IPS DF 4.7 (cell line): ENCODE results near the gene ALDH1A2.
"Not testable (repeated sequence)": the region's sequence is repeated elsewhere in the genome, so short reads cannot be mapped to it uniquely, and the experiment has no call there.

Experiments
- DNase-seq: peaks from one replicate; pipeline ENCODE4 v3.0.0-alpha.2; 2013; ENCODE audit warnings: low spot score; ENCODE audit errors: extremely low read depth

Gene ALDH1A2

GRCh38 chr15:58043192-58043903 is 22.2 kb downstream of the ALDH1A2 start:
- no peak for DNase-seq

GRCh38 chr15:58042006-58042405 is 23.5 kb downstream of the ALDH1A2 start:
- DNase-seq = no peak

DNA sequence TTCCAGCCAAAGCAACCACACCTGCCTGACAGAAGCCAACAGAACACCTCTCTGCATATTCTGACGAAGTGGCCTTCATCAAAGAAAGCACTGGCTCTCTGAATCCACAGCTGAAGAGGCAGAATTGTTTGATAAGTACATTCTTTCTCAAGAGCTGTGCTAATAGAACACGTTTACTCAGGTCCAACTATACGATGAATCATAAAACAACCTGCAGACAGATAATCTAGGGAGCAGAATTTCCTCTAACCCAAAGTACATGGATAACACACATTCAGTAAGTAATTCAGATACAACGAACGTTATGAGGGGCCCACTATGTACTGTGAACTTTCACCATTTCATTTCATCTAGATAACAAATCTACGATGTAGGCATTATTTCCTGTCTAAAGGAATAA is 25.4 kb downstream of the ALDH1A2 start:
- no peak for DNase-seq

DNA sequence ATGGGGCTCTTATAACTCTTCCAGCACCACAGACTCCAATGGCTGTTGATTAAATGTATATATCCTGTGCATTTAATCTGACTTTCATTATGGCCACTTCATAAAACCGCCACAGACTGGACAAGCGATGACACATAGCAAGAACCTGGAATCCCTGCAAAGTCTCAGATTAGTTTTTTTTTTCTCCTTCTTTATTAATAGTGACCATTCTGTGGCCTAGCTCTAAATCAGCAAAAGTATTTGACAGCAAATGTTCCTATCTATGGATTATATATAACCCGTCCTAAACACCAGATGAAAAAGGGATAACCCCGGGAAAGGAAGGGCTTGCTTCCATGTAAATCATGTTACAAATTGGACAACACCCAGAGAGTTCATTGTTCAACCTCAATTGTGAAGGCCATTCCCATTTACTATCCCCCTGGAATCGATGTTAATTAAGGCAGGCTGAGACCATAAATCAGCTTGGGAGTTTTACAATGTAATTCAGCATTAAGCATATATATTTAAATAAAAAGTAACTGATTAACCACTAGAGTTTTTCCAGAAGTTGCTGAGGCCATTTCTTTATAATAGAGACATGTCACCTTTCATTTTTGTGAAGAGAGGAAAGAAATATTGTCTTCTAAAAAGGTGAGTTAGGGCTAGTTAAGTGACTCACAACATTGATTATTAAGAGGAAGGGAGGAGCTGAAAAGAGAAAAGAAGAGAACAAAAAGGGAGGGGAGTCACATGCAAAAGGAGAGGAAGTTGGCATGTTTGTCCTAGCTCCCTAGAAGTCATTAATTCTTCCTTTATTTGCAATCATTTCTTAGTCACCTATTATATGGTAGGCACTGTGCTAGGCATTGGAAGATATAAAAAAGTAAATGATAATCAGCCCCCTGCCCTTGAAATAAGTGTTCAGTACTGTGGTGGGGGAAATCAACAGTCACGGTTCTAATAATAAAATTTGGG is 26.2 kb downstream of the ALDH1A2 start:
- DNase-seq = no peak

DNA sequence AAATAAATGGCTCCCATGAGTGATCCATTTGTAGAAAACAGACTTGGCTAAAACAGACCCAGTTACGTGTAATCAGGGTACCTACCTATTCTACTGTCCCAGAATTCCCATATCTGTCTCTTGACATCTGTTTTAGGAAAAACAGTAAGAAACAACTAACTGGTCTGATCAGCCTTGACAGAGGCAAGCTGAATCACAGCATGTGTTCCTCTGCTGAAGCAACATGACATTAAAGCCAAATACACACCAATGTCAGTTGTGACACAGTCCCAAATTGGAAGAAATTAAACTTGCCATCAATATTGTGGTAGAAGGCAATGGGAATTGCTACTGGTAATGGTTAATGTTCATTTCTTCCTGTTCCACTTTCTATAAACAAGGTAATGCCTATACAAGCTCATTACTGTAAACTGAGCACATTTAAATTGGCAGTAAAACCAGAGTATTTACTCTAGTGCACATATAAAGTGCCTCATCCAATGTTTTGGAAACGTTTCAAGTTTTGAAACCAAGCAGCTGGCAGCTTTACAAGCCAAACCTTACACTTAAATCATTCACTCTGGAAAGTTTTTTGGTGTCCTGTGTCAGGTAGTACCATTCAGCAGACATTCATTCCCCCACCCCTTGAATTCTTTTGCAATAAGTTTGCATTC is 27.0 kb downstream of the ALDH1A2 start:
- DNase-seq = no peak

DNA sequence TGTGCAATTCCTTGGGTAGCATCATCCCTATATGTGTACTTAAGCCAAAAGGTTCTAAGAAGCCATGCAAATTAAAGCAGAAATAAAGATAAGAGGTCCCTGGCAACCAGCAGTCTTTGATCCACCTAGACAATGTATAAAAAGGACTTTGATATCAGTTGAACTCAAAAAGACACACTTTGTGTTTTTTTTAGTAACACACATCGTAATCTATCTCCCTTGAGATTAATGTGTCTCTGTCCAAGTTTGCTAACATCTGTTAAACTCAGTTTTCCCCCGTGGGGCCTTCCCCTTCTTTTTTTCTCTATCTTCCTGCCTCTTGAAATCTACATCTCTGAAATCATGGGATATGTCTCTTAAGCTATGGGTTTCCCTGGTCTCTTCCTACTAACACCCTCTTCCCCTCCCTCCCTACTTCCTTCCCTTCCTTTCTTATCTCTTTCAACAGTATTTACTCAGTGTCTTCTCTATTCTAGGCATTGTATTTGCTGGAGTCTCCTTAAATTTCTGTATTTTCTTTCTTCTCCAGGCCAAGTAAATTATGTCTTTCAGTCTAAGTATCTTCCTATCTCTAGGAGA is 27.7 kb downstream of the ALDH1A2 start:
- no peak for DNase-seq

DNA sequence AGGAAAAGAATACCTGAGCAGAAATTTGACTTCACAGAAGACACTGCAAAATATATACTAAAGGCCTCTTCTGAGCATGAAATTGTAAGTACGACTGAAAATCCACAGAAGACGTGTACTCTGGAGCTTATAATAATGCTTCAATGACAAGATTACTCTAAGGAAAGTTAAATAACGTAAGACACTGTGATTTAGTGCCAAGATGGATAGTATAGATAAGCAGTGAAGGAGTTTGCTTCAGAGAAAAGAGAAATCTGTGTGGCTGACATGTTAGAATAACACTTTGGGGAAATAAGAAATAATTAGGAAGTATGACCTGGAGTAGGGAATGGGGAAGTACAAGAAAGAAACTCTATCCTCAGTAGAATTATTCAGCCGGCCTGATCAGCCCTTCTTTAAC is 28.9 kb downstream of the ALDH1A2 start:
- DNase-seq = no peak

DNA sequence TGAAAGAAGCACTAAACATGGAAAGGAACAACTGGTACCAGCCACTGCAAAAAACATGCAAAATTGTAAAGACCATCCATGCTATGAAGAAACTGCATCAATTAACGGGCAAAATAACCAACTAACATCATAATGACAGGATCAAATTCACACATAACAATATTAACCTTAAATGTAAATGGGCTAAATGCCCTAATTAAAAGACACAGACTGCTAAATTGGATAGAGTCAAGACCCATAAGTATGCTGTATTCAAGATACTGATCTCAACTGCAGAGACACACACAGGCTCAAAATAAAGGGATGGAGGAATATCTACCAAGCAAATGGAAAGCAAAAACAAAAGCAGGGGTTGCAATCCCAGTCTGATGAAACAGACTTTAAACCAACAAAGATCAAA is 37.1 kb downstream of the ALDH1A2 start:
- DNase-seq = not testable (repeated sequence)

DNA sequence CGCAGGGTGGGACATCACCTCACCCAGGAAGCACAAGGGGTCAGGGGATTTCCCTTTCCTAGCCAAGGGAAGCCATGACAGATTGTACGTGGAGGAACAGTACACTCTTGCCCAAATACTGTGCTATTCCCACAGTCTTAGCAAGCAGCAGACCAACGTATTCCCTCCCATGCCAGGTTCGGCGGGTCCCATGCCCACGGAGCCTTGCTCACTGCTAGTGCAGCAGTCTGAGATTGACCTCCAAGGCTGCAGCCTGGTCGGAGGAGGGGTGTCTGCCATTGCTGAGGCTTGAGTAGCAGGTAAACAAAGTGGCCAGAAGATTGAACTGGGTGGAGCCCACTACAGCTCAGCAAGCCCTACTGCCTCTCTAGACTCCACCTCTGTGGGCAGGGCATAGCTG is 39.0 kb downstream of the ALDH1A2 start:
- DNase-seq = no peak

DNA sequence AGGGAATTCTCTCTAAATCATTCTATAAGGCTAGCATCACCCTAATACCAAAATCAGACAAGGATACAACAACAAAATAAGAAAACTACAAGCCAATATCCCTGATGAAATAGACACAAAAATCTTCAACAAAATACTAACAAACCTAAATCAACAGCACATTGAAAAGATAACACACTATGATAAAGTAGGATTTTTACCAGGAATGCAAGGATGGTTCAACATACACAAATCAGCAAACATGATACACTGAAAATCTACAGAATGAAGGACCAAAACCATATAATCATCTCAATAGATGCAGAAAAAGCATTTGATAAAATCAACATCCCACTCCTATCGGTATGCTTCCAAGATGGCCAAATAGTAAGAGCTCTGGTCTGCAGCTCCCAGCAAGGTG is 39.5 kb downstream of the ALDH1A2 start:
- DNase-seq = no peak

GRCh38 chr15:58021332-58022230 is 43.9 kb downstream of the ALDH1A2 start:
- DNase-seq = no peak

DNA sequence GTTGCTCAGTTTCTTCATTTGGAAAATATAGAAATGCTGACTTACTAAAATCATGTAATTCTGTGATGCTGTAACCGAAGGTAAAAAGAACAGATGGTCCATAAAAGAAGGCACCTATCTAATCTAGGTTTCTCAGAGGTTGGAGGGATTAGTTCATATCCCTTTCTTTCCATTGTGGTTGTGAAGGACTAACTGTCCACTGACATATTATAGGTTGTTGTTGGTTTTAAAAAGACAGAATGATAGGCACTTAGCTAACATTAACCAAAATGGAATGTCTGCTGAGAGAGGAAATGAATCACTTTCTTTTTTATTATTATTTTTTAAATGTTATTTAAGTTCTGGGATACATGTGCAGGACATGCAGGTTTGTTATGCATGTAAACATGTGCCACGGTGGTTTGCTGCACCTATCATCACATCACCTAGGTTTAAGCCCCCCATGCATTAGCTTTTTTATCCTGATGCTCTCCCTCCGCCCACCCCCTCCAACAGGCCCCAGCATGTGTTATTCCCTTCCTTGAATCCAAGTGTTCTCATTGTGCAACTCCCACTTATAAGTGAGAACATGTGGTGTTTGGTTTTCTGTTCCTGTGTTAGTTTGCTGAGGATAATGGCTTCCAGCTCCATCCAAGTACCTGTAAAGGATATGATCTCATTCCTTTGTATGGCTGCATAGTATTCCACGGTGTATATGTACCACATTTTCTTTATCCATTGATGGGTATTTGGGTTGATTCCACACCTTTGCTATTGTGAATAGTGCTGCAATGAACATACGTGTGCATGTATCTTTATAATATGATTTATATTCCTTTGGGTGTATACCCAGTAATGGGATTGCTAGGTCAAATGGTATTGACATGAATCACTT is 45.8 kb downstream of the ALDH1A2 start:
- DNase-seq = no peak

DNA sequence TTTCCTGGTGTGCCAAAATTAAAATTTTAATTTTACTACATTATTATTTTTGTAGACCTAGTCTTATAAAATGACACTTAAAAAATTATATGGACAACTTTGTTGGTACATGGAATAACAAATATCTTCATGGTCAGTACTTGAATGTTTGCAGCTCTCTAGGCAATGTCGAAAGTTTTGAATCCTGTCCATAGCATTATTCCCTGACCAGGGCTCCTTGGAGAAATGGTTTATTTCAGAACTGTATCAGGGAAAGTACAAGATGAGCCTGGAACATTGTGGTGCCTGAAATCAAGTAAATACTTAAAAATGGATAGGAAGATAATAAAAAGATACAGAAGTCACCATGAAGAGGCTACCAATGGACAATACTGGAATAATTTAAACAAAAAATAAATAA is 47.6 kb downstream of the ALDH1A2 start:
- DNase-seq = no peak

- no peak for DNase-seq
Measured at GRCh38 chr15:58016581-58017175, 48.8 kb downstream of the ALDH1A2 start.

DNA sequence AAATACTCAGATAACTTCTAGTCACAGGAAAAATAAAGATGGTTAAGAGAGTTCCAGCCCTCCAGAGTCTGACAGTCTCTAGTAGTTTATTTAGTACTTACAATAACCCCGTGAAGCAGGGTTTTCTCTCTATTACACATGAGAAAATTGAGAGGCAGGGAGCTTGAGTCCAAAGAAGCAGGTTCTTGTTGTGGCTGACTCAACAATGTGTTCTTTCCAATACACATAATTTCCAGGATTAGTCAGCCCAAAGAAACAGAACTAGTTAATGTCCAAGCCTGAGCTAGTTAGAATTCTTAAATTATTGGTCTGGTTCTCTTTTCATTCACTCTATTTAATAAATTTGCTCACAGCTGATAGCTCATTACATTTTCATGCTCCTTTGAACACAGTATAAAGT is 49.9 kb downstream of the ALDH1A2 start:
- DNase-seq = no peak

DNA sequence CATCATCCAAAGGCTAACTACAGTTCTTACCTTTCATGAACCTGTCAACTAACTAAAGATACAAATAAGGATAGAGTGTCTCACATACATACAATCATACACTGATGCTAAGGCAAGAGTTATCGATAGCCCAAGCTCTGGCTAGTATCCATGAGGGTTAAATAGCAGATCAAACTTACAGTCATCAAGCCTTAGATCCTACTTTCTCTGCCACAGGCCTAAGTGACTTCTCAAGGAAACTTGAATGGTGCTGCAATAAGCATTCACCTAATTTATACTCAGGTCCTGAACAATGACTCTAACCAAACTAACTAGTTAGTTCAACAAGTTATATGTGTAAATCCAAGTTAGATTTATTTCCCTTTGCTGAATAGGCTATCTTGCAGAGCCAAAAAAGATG is 51.0 kb downstream of the ALDH1A2 start:
- no peak for DNase-seq

DNA sequence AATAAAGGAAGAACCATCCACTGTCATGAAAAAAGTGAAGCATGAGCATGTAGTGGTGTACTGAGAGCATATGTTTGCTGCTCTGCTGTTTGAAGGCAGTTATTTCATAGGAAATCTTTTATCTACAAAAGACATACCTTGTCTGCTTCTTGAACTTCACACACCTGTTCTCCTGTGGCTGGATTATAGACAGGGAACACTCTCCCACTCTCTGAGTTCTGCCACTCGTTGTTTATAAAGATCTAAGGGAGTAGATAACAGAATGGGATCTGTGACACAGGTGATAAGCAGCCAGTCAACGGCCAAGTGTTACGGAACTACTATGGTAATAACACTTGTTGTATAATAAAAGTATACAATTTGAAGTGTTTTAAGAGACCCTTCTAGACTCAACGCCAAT is 51.5 kb downstream of the ALDH1A2 start:
- DNase-seq = no peak

DNA sequence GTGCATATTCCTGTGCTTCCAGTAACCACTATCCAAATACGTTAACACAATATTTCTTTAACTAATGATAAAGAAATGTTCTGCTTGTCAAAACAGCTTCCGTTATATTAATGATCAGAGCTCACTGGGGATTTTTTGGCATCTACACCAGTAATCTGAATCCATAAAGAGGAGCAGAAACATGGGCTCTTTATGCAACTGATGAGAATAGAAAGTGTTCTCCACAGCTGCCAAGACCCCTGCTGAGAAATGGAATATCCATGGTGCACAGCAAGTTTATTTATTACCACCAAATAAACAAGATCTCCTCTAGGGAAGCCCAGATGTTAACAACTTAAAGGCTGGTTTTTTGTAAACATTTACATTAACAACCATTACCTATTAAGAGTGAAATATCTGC is 54.5 kb downstream of the ALDH1A2 start:
- DNase-seq = no peak

DNA sequence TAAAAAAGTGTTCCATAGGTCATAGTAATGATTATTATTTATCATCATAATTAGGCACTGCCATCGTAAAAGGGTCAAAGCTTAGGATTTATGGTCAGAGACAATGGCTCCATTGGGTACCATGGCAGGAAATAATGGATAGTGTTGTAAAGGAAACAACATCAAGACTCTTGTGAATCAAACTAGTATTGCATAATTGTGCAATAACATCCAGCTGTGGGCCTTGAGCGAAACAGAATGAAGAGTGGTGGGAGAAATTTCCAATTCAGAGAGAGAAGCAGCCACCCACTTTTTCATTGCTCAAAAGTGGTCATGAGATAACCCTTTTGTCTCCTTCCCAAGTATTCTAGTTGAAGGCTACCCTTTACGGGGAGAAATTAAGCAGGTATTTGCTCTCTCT is 61.7 kb downstream of the ALDH1A2 start:
- no peak for DNase-seq
